Peyer's patch (tissue), 4 donors: ENCODE data around the gene MED13.

Experiments used
- POLR2A ChIP-seq, 2 donors: fragments of 450-650 bp; IDR thresholded peaks; one replicate each; pipeline ENCODE4 v1.5.1; 2017; ENCODE audit warnings: antibody characterized with exemption in 2 of 2, mild to moderate bottlenecking in 2 of 2, moderate library complexity in 2 of 2
- TF ChIP-seq, protein P1 (sequence below), 6 experiments: fragments of 450-650 bp in 4 of 6; fragments of 200-600 bp in 2 of 6; sonication (generic) in 1 of 6; IDR thresholded peaks; one replicate each; pipeline ENCODE4 v1.5.1; 2017 to 2019; ENCODE audit warnings: antibody characterized with exemption in 6 of 6, mild to moderate bottlenecking in 3 of 6, moderate library complexity in 1 of 6

DNA sequence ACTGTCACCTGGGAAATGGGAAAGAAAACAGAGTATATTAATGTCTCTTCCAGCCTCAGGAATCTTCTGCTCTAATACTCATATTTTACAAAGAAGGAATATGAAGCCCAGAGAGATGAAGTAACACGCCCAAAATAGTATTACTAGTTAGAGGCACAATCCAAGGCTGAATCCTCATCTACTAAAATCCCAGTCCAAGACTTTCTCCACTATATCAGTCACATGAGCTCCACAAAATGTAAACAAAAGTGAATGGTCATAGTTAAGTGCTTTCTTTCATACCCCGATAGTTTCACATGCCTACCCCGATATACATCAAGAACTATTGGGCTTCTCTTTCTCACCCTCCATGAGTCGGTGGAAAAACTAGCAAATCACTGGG is 138.3 kb downstream of the MED13 start:
- TF ChIP-seq POLR2A (IDR thresholded peaks at IDR 0.05) = no peak
- TF ChIP-seq, protein P1, sequence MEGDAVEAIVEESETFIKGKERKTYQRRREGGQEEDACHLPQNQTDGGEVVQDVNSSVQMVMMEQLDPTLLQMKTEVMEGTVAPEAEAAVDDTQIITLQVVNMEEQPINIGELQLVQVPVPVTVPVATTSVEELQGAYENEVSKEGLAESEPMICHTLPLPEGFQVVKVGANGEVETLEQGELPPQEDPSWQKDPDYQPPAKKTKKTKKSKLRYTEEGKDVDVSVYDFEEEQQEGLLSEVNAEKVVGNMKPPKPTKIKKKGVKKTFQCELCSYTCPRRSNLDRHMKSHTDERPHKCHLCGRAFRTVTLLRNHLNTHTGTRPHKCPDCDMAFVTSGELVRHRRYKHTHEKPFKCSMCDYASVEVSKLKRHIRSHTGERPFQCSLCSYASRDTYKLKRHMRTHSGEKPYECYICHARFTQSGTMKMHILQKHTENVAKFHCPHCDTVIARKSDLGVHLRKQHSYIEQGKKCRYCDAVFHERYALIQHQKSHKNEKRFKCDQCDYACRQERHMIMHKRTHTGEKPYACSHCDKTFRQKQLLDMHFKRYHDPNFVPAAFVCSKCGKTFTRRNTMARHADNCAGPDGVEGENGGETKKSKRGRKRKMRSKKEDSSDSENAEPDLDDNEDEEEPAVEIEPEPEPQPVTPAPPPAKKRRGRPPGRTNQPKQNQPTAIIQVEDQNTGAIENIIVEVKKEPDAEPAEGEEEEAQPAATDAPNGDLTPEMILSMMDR (IDR thresholded peaks at IDR 0.05) = no peak
